HG03354 (cell line): ENCODE results near the gene NGB.

Experiments
- ATAC-seq: cut with Tn5 transposase; IDR thresholded peaks from one replicate; pipeline ENCODE4 v1.9.1; 2021; ENCODE audit warnings: mild to moderate bottlenecking; ENCODE audit not compliant: unreplicated experiment, poor library complexity, severe bottlenecking

NGB gene

DNA sequence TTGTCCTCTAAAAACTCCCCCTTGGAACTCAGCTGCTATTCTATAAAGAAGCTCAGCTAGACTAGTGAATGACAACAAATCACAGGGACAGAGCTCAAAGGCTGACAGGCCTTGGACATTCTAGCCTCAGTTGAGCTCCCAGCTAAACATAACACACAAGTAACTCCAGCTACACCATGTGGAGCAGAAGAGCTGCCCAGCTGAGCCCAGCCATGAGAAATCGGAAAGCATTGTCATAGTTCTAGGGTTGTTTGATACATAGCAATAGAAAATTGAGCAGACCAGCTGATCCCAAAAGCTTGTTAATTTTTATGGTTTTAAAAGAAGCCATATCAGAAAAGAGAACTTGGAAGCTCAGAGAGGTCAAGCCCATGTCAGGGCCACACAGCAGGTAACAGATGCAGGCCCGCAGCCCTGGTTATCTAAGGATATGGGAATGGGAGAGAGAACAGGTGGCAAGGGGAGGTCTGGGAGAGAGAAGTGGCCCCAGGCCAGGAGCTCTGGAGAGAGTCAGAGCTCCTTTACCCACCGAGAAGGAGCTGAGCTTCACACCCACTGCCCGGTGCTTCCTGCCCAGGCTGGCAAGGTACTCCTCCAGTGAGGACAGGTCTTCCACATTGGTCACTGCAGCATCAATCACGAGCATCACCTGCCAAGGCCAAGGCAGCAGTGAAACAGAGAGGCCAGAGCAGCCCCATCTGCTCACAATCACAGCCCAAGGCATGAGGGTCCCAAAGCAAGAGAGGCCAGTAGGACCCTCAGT lies 2.9 kb downstream of the NGB start:
- ATAC-seq: no peak

DNA sequence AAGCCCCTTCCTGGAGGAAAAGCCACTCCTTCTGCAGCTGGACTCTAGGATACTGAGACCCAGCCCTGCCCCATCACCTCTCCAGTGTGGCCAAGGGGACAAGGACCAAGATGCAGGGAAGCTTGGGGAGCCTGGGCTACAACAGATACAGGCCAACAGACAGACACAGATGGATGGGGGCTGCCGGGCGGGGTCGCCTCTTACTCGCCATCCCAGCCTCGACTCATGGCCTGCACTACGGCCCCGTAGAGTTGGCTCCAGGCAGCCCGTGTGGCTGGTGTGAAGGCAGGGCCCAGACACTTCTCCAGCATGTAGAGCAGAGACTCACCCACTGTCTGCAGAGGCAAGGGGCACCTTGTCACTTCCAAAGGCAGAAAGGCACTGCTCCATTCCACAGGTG lies 4.7 kb downstream of the NGB start:
- ATAC-seq: no peak

DNA sequence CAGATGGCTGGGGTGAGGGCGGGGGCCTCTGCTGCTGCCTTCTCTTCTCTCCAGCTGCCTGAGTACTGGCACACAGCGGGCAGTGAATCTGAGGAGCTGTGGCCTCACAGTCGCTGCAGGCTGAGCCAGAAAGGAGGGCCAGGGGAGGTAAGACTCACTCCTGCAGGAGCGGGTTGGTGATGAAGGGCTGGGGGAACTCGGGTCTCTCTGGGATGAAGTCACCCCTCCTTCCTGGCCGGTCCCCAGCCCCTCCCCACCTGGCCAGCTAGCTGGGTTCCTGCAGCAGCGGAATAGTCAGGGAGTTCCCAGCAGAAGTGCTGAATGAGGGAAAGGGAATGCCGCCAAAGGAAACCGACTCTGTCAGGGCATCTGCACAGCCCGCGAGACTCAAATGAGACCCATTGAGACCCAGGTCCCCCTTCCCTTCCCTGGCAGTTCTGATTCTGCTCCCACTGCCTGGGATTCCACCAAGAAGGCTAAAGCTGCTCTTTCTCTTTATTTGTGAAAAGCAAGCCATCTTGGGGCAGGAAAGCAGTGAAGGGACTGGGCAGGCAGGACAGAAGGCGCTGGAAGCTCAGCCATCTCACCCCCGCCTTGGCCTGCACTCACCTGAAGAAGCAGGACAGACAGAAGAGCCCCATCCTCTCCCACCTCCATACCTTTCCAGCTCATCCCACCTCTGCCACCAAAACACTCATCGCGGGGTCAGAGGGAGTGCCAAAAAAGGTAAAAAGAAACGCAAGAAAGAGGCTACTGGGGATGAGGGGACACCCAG lies 5.3 kb downstream of the NGB start:
- ATAC-seq: no peak

DNA sequence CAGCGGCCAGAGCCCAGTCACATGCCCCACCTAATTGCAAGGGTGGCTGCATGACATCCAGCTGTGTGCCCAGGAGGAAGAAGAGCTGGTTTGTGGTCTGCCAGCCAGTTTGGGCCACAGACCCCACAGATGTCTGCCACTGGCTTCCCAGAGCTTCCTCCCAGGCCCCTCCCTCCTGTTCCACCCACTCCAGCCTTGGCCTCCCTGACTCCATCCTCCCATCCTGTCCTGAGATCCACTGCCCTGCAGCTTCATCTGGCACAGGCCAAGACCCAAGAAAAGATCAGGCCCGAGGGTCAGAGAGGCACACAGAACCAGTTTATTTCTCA lies 5.9 kb downstream of the NGB start:
- no peak for ATAC-seq

DNA sequence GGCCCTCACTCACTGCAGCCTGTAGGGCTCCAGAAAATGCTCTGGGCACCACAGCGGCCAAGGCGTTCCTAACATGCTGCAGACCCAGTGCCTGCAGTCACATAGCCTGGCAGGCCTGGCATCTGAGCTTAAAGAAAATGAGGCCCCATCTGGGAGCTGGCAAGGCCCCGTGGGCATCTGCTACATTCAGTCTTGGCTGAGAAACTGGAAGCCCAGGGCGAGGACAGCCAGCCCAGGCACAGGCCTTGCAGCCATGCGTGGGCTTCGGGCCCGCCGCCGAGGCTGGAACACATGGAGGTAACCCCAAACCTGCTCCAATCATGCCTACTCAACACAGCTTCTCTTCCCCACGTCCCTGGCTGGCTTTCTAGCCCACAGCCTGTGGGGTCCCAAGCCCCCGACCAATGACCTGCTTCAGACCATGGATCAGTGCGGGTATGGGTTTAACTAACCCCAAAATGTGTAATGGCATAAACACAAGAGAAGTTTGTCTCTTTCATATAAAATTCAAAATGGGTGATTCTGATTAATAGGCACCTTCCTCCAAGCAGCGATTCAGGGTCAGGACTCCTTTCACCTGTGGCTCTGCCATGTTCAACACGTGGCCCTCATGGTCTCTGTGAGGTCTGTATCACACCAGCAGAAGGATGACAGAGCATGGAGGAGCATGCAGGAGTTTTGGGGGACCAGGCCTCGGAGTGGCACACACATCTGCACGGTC lies 6.4 kb downstream of the NGB start:
- ATAC-seq: no peak

DNA sequence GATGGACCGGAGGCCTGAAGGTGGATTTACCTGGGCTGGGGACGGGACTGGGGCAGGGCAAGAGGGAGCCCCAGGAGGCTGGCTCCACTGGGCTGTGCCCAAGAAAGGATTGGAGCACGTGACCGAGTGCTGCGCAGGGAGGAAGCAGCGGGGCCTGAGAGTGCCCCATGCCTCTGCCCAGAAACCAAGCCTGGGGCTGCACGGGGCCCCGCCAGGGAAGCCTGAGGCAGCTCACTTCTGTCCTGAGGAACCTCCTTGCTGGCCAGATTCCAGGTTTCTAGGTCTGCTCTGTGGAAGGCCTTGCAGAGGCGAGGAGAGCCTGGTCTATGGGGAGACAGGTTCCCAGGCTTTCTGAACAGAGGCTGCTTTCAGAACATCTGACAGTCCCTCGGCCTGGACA lies 10.4 kb downstream of the NGB start:
- no peak for ATAC-seq

DNA sequence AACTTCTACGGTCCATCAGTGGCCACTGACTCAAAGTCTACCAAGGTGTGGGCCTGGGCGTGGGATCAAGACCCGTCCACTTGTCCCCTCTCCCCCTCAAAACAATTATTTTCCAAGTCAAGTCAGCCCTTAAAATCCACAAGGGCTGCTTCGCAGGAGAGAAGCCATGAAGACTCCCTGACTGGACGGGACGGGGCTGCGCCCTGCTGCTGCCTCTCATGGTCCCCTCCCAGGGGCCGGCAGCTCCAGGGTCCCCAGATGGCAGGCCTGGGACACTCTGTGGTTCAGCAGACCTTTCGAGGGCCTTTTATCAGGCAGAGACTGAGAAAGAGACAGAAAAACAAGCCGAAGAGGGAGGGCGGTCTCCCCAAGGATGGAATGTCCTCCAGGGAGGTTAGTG lies 10.8 kb downstream of the NGB start:
- ATAC-seq: no peak

DNA sequence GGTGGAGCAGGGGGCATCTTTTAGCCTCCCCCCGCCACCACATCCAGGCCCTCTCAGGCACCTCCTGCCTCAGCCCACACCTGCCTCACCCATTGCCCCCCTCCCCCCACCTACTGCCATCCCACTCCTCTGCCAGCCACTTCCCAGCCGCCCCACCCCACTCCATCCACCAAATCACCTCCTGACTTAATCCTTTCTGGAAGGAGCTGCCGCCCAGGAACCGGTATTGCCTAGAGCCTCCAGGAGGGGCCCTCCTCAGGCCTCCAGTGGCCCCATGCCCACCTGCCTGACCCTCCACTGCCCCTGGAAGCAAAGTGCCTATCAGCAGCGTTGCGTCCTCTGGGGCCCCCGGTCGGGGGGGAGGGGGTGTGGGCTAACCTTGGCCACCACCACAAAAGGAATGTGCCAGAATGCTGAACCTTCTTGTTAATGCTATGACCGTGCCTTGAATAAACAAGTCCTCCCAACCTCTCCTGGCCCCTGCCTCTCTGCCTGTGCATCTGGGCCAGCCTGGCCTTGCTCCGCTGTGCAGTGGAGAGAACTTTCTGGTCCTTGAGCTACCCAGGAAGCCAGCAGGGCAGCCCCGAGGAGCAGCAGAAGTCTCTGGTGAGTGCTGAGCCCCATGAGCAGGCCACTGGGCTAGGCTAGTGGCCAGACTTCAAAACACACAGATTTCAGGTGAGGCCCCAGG lies 11.8 kb downstream of the NGB start:
- ATAC-seq: no peak

DNA sequence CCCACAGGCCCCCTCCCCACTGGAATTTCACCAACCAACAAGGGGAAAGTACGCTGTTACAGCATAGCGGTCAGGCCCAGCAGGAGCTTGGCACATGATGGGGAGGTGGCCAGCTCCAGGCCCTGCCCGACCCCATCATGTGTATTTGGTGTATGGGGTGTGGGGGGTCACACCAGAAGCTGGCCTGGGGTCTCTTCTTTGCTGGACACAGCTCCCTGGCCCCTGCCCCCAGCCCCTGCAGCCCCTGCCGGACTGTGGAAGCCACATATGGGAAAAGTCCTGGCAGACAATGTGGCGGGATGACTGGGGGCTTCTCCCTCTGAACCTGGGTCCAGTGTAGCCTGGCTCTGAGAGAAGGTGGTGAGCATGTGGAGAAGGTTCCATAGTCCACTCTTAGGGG lies 12.4 kb downstream of the NGB start:
- no peak for ATAC-seq

DNA sequence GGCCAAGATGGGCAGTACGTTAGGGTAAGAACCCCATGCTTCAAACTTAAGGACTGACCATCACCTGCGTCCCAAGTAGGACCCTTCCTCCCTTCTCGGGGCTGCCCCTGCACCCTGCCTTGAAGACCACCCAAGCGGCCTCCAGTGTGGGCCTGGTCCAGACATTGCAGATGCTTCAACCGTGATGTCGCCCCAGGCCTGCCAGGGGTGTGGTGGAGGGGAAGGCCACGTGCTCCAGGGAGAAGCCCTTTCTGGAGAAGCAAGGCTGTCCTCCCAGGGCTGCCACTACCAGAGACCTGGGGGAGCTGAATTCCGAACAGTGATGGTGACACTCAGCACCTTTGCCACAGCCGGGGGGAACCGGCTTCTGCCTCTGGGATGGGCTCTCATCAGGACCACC lies 13.3 kb downstream of the NGB start:
- ATAC-seq: no peak

DNA sequence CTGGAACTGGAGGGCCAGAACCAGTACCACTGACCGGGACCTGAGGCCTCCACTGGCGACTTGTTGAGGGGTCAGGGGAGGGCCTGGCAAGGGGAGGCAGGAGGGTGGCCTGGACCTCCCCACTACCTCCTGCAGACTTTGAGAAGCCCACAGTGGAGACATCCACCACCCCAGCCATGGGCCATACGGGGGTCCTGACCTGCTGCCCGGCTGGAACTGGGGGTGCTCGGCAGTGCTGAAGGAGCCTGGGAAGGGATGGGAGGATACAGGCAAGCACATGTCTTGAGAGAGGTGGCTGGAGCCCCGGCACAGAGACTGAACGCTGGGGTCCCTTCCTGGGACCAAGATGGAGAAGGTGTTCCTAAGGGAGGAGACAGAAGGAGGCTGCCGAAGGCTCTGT lies 14.3 kb downstream of the NGB start:
- ATAC-seq: no peak

DNA sequence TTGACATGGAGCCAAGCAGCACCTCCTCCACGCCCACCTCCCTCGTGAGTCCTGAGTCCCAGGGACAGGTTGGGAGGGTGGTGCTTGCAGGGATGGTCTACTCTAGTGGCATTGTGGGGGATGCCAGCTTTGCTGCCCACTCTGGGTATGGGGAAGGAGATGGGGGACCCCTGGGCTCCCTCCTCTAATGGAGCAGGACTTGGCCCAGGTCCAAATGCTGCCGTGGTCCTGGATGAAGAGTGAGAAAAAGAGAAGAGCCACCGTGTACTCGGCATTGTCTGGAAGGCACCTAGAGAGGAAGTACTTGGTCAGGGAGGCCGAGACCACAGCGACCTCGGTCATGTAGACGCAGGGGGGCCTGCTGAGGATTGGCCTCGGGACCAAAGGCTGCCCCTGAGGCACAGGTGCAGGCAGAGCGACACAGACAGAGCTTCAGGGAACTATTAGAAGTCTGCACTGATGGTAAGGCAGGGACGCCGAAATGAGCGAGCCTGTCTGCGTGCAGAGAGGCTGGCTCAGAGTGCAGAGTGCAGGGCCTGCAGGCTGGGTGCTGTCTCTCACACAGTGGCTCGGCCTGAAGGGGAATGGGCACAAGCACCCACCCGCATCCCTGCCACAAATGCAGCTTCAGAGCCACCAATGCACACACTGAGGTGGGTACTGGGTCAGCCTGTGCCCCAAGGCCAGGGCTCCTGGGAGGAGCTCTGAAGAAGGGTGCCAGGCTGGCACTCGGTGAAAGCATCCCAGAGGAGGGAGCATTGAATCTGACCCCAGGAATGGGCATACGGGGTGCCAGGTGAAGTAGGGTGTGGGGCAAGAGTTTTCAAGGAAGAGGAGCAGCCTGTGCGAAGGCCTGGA lies 17.4 kb downstream of the NGB start:
- no peak for ATAC-seq

DNA sequence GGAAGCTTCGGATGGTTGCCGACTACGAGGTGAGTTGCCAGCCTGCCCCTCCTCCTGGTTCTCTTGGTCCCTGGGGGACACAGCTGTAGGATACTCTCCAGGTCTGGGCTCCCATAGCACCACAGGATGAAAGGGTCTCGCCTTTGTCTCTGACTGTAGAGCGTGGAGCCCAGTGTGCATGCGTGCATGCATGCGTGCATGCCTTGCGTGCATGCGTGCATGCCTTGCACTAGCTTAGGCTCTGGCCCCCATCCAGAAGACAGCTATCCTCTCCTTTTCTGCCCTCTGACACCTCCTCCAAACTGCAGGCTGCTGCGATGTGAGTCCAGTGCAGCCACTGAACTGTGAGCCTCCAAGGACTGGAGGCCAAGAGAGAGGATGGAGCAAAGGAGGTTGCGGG lies 19.1 kb downstream of the NGB start:
- no peak for ATAC-seq

DNA sequence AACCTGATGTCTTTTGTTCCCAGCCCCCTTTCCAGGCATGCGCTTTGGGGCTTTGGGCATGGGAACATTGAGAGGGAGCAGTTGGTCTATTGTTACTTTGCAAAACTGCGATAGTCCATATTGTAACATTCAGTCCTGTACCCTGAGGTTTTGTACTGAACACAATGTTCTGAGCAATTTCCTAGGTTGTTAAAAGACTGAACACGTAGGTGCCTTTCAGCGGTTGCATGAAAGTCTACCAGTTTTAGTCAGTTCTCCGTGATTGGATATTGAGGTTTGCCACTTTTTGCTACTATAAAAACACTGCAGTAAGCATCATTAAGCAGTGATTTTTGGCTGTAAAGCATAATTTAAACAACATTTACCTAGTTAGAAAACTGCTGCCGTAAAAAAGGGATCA lies 20.1 kb downstream of the NGB start:
- no peak for ATAC-seq

DNA sequence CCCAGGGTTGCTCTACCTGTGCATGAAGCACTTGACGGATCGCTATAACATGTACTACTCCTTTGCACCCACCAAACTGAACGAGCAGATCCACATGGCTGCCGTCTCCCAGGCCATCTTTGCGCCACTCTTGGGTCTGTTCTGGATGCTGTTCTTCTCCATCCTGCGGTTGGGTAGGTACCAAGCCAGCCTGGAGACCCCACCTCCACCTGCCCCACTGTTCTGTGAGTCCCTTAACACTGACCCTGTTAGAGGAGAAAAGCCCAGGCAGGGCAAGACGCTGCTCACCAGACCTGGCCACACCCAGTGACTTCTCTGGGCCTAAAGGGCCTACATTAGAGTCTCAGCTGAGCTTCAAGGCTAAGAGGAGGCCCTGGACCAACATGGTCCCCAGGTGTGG lies 21.7 kb downstream of the NGB start:
- ATAC-seq: no peak

DNA sequence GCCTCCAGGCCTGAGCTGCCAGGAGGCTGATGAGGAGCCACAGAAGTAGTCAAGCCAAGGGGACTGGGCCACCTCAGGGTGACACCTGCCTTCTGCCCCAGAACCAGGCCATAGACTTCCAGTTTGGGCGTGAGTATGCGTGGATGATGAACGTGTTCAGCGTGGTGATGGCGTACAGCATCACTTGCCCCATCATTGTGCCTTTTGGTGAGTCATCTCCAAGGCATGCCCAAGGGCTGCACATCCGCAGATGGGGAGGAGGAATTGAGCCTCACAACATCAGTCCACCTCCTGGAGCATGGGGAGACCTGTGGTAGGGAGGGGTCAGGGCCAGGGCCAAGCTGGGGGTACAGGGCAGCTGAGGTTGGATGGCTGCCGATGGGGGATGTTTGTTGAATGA lies 22.3 kb downstream of the NGB start:
- no peak for ATAC-seq

DNA sequence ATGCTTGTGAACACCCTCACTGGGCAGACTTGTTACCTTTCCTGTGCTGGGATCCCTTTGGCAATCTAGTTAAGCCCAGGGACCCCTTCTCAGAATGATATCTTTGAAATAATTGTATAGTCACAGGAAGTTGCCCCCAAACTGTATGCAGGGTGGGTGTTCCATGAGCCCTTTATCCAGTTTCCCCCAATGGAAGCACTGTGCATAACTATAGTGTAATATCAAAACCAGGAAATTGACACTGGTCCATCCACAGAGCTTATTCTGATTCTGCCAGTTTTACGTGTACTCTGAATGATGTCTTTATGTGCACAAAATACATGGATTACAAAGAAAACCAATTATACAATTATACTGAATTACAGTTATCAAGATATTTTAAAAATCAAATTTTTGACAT lies 24.2 kb downstream of the NGB start:
- no peak for ATAC-seq

DNA sequence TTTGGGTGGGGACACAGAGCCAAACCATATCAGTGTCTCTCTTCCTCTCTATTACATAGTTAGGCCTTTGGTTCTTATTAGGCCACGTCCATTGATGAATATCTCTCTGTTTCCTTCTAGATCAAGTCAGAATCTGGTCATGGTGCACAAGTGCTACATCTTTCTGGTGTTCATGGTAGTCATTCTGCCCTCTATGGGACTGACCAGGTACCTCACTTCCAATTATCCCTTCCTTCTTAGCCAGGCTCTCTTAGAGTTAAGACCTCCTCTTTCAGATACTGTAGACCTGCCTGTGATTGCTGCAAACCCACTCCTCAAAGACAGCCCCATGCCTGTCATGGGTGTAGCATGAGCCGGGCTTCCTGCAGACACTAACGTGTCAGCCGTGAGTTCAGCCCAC lies 25.2 kb downstream of the NGB start:
- ATAC-seq: no peak

DNA sequence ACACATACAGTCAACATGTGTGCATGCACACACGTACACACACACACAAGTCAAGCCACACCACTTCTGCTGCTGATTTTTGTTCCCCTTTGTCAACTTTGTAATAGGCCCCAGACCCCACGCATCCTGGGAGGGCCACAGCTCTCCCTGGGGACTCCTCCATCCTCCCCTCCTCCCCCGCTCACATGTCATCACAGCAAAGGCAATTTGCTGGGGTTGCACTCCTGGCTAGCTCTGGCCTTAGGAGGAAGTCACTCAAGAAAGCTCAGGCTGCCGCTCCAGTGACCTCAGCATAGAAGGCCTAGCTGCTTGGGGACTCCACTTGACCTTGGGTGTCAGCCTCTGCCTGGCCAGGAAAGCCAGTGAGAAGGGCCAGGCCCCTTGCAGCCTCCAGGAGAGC lies 27.2 kb downstream of the NGB start:
- no peak for ATAC-seq

DNA sequence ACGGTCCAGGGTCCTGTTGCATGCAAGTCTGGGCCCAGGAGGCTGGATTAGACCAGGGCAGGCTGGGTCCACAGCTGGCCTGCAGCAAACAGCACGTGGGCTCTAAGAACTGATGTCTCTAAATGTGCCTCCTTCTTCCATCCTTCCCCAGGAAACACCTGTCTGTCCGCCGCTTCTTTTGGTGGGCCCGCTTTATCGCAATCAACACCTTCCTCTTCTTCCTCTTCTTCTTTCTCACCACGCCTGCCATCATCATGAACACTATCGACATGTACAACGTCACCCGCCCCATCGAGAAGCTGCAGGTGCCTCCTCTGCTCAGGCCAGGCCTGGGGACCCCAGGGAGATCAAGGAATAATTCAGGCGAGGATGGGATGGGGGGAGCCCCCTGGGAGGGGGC lies 28.3 kb downstream of the NGB start:
- ATAC-seq: no peak
